Measurements from ENCODE around the gene SORBS1.
"Not testable (repeated sequence)": the region's sequence is repeated elsewhere in the genome, so short reads cannot be mapped to it uniquely, and the experiment has no call there.

SORBS1 gene

DNA sequence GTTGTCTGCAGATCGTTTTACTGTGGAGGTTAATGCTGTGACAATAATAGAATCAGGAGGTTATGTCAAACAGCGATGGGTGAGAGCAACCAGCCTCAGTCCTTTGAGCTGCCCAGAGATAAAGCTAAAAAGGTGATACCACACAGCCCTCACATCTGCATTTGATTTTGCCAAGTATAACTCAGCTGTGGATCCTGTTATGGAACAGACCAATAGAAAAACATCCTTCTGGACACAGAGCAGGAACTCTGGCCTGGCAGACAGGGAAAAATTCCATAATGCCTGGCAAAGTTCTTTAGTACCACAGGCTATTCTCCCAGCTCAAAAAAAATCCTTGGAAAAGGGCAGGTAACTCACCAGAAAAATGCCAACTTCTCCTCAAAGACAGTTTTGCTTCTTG is 183.2 kb downstream of the SORBS1 start:
- DNase-seq: no peak

GRCh38 chr10:95375418-95375817 is 185.8 kb downstream of the SORBS1 start:
- no peak for DNase-seq

GRCh38 chr10:95374597-95375209 is 186.5 kb downstream of the SORBS1 start:
- no peak for DNase-seq

GRCh38 chr10:95373660-95374059 is 187.5 kb downstream of the SORBS1 start:
- DNase-seq: no peak

DNA sequence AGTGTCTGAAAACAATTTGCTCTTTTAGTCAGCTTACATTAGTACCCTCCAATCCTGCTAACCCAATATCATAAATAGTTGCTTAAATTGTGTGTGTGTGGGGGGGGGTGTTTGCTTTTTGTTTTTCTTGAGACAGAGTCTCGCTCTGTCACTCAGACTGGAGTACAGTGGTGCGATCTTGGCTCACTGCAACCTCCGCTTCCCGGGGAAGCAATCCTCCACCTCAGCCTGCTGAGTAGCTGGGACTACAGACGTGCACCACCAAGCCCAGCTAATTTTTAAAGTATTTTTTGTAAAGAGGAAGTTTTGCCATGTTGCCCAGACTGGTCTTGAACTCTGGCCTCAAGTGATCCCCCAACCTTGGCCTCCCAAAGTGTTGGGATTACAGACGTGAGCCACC is 196.8 kb downstream of the SORBS1 start:
- DNase-seq: no peak

DNA sequence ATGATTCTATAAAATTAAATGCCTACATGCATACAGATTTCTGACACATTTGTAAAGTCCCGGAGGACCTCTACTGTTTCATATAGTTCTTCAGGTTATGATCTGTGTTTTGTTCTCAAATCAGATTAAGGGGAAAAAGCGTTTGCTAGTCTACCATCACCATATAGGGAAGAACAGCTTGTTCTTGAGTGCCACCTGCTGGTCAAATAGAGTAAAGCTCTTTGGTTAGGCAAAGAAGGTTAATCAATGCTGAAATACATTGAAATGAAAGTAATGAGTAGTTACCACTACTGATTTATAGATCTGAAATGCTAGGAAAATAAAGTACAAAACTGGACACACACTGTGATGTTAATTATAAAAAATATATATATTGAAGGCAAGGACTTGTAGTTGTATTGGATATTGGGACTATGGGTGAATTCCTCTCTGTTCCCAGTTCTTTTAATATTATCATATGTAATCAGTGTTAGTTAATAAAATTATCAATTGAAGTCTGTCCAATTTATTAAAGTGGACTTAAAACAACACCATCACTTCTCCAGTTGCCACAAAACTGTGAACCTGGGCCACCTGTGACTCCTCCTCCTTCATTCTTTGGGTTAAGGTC is 197.8 kb downstream of the SORBS1 start:
- no peak for DNase-seq

DNA sequence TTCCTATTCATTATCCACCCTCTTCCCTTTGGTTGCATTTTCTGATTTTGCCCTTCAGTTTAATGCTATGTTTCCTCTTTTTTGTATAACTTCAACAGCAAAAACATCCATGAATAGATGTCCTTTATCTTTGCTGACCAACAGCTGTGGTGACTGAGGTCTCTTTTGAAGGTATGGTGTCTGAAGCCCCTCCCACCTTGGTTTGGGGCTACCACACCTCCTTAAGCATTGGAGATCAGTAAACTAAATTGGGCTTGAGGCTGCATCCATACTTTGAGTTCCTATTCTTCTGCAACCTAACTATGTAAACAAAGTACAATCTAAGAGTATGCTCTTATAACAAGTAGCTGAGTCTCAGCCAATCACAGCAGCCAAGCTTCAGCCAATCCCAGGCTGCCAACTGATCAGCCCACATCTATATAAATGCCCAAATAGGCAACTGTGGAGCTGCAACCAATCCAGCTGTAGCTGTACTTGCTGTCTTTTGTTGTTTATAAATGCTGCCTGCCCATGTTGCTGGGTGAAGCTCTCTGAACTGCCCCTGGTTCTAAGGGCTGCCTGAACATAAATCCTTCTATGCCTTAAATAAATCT is 201.0 kb downstream of the SORBS1 start:
- no peak for DNase-seq

DNA sequence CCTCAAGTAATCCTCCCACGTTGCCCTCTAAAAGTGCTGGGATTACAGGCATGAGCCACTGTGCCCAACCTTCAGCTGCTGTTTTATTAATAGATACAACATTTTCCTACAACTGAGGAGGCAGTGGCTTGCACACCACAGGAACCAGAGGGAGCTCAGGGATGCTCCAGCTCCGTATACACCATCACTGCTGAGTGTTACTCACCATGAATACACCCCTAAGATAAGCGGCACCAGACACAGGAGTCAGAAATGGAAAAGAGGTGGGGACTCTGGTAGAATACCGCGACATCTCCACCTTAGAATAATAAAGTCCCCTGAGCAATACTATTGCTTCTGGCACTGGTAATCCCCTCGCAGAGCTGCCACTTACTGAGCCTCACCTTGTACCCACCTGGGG is 201.7 kb downstream of the SORBS1 start:
- no peak for DNase-seq

- DNase-seq: no peak
These were observed 204.8 kb downstream of the SORBS1 start for GRCh38 chr10:95356190-95356955.

DNA sequence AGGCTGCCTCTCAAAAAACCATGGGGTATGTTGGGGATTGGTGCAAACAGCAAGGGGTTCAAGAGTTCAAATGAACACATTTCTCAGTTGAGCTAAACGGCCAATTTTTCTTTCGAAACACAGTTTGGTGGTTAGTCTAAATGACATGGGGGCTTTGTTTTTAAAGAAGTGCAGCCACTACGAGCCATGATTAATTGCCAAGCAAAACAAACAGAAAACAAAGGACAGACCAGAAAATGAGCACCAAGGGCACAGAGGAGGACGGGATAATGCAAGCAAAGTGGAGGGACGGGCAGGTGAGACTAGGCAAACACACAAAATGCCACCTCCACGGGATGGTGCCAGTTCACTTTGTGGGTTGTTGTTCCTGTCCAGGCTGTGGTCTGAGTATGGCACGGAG is 205.9 kb downstream of the SORBS1 start:
- no peak for DNase-seq

- no peak for DNase-seq
These were observed 207.1 kb downstream of the SORBS1 start for GRCh38 chr10:95354110-95354509.

DNA sequence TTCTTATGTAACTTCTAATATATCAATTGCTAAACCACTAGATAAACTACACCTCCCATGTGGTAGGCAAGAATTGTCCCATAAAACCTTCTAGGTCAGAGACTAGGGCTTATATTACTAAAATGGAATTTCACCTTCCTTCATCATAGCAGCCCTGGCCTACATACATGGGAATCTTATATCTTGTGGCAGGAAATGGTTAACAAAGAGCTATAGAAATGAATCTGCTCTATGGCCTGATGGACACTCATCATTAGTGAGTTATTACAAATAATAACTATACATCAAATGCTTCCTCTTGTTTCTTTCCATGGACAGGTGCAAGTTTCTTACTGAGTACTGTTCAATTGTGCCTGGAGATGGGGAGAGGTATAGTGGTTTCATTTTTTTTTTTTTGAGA is 208.0 kb downstream of the SORBS1 start:
- DNase-seq: no peak

DNA sequence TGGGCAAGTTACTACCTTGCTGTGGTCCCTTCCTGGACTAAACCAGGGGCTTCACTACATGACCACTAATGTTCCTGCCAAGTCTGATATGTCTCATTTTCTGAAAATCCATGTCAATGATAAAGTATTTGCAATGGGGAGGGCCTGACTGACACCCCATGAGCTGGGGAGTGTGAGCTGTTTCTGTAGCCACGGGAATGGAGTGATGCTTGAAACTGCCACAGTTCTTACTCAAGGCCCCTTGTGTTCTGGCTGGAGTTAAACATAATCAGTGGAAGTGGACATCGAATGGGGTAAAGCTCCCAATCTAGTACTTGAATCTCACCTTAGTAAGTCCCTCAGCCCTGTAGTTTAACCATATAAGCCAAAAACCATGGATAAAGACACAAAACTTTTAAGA is 208.5 kb downstream of the SORBS1 start:
- DNase-seq: no peak

GRCh38 chr10:95350830-95351228 is 210.3 kb downstream of the SORBS1 start:
- no peak for DNase-seq

- no peak for DNase-seq
These were observed 210.8 kb downstream of the SORBS1 start for GRCh38 chr10:95350219-95350829.

DNA sequence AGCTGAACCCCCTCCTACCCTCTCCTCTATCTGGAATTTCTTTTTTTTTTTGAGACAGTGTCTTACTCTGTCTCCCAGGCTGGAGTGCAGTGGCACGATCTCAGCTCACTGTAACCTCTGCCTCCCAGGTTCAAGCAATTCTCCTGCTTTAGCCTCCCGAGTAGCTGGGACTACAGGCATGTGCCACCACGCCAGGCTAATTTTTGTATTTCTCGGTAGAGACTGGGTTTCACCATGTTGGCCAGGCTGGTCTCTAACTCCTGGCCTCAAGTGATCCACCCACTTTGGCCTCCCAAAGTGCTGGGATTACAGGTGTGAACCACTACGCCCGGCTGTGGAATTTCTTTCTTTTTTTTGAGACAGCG is 213.8 kb downstream of the SORBS1 start:
- not testable (repeated sequence) for DNase-seq

- DNase-seq: no peak
These were observed 214.3 kb downstream of the SORBS1 start for GRCh38 chr10:95346715-95347401.

DNA sequence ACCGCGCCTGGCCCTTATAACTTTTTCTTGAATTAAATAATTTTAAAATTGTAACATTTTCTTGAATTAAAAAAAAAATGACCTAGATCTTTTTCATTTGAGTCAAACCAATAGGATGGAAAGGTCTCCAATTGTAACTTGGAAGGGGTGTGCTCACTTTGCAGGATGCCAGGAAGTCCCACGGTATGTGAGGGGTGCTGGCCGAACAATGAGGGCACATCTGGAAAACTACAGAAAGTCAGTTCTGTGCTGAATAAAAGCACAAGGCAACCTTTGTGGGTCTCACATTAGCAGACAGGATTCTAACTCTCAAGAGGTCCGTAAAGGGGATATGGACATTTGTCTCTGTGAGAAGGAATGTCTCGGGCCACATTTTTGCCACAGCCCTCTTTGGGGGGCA is 217.6 kb downstream of the SORBS1 start:
- DNase-seq: no peak

DNA sequence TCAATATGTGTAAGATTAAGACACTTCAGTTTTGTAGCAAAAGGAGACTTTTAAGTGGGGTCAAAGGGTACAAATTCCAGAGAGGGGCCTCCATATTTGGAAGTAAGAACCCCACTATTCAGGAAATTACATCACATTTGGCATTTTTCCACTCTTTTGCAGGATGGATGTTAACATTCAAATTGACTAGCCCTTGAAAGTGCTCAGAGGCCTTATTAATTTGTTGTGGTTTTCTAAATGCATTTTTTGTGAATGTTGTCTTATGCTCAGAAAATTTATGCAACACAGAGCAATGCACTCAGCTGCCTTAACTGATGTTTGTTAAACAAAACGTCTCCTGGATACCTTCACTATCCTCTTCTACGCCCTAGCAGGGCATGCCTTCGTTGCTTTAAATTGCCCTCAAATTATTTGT is 219.4 kb downstream of the SORBS1 start:
- DNase-seq: no peak

- DNase-seq: no peak
These were observed 221.3 kb downstream of the SORBS1 start for GRCh38 chr10:95339863-95340262.

DNA sequence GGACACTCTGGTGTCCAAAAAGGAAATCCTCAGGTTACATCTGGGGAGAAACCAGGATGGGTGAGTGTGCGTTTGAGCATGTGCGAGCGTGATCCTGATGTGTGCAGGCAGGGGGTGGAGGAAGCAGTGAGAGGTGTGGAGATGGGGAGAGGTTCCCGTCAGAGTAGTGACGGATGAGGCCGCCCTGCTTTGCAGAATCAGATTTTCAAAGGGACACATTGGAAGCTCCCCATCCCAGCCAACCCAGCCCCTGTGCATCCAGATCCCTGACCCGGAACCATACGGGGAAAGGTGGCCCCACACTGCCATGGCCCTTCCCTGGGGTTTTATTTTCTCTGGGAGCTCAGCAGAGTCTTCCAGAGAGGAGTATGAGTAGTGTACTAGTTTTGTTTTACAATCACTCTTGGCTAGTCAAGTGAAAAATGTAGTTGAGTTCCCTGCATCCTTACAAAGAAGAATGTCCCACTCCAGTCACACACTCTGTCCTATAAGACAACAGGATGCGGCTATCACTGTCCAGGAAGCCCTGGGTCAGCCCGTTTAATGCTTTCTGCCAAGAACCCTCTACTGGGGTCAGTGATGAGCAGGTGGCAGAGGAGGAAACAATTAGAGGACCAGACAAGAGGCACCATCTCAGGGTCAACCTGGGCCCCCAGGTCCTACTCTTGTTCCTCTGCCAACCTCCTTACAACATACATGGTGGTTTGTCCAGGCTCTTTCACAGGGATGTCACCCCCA is 223.6 kb downstream of the SORBS1 start:
- no peak for DNase-seq

GRCh38 chr10:95336702-95337101 is 224.5 kb downstream of the SORBS1 start:
- no peak for DNase-seq
